ENCODE data around the gene SERPINA4. TPM values are rescaled to one million over a fixed set of nuclear protein-coding genes. Genes with fewer than 3 reads are reported as not detected.

Gene SERPINA4
- total and polyA plus RNA-seq, 9 of the 15 experiments (the other 6 are each of a cell fraction or from before 2014, with no cell fraction given) = not detected

GRCh38 chr14:94570002-94570400, 8.8 kb downstream of the SERPINA4 start (continued):
- TF ChIP-seq KAT7 (CRISPR knock-in tag; IDR thresholded peaks at IDR 0.05; ENCODE audit: borderline replicate concordance) (no peak), FOXJ2 (tag; IDR thresholded peaks at IDR 0.05) (no peak), NR3C1 (CRISPR knock-in tag; IDR thresholded peaks at IDR 0.05) (no peak), RCOR1 (IDR thresholded peaks at IDR 0.05; ENCODE audit: borderline replicate concordance in 1 of 2, low read depth in 2 of 2, low read length in 2 of 2) (no peak), CREB5 (CRISPR knock-in tag; IDR thresholded peaks at IDR 0.05) (no peak), BMI1 (IDR thresholded peaks at IDR 0.05; ENCODE audit: low read length) (no peak), GTF3C2 (IDR thresholded peaks at IDR 0.05; ENCODE audit: borderline replicate concordance, extremely low read depth, insufficient read length) (no peak), RBFOX2 (IDR thresholded peaks at IDR 0.05; ENCODE audit: low read depth, low read length) (no peak), HNRNPUL1 (IDR thresholded peaks at IDR 0.05; ENCODE audit: low read length) (no peak)
